Activated T-cell treated with anti-CD3 and anti-CD28 coated beads for 48 hours (primary cell): Measurements from ENCODE around the gene OTP.

Experiments used
- DNase-seq: peaks from one replicate; pipeline ENCODE4 v3.0.0-alpha.2; 2020; ENCODE audit warnings: low read depth

Gene OTP

GRCh38 chr5:77637998-77638762 lies at the start of gene OTP:
Gene OTP, minus strand, starts transcription at chr5:77638713. Its CDS starts 164 bp downstream, at chr5:77638549.
- no peak for DNase-seq

- DNase-seq, result no peak
These were observed 44.7 kb upstream of the OTP start for GRCh38 chr5:77683171-77683732.

GRCh38 chr5:77670526-77670925 lies 32.0 kb upstream of the OTP start:
- DNase-seq, result no peak

- DNase-seq, result no peak
These were observed 31.2 kb upstream of the OTP start for GRCh38 chr5:77669677-77670076.

GRCh38 chr5:77663090-77663863 lies 24.8 kb upstream of the OTP start:
- no peak for DNase-seq

GRCh38 chr5:77662635-77663034 lies 24.1 kb upstream of the OTP start:
- no peak for DNase-seq

GRCh38 chr5:77658662-77659061 lies 20.1 kb upstream of the OTP start:
- no peak for DNase-seq

GRCh38 chr5:77651343-77651742 lies 12.8 kb upstream of the OTP start:
- no peak for DNase-seq

- no peak for DNase-seq
These were observed 12.2 kb upstream of the OTP start for GRCh38 chr5:77650686-77651085.

- no peak for DNase-seq
These were observed 11.3 kb upstream of the OTP start for GRCh38 chr5:77649776-77650175.

- DNase-seq, result no peak
These were observed 7.6 kb upstream of the OTP start for GRCh38 chr5:77645995-77646639.

GRCh38 chr5:77645158-77645994 lies 6.9 kb upstream of the OTP start:
- peak; percentile 61 for DNase-seq

- no peak for DNase-seq
These were observed 6.1 kb upstream of the OTP start for GRCh38 chr5:77644371-77645157.

- no peak for DNase-seq
These were observed 5.3 kb upstream of the OTP start for GRCh38 chr5:77643654-77644370.

GRCh38 chr5:77642738-77643653 lies 4.5 kb upstream of the OTP start:
- no peak for DNase-seq

GRCh38 chr5:77641963-77642737 lies 3.6 kb upstream of the OTP start:
- no peak for DNase-seq

- no peak for DNase-seq
These were observed 3.0 kb upstream of the OTP start for GRCh38 chr5:77641397-77641943.
